NCI-H526 treated with DMSO at 0.1 percent for 48 hours (cell line): ENCODE measurements around the gene DLG2.
A peak's percentile ranks its signal among the peaks of the same experiment; 100 is the strongest.

Source experiments
- DNase-seq: peaks from one replicate; lab custom pipeline; 2025; lab: John Stamatoyannopoulos, UW

The DLG2 gene

DNA sequence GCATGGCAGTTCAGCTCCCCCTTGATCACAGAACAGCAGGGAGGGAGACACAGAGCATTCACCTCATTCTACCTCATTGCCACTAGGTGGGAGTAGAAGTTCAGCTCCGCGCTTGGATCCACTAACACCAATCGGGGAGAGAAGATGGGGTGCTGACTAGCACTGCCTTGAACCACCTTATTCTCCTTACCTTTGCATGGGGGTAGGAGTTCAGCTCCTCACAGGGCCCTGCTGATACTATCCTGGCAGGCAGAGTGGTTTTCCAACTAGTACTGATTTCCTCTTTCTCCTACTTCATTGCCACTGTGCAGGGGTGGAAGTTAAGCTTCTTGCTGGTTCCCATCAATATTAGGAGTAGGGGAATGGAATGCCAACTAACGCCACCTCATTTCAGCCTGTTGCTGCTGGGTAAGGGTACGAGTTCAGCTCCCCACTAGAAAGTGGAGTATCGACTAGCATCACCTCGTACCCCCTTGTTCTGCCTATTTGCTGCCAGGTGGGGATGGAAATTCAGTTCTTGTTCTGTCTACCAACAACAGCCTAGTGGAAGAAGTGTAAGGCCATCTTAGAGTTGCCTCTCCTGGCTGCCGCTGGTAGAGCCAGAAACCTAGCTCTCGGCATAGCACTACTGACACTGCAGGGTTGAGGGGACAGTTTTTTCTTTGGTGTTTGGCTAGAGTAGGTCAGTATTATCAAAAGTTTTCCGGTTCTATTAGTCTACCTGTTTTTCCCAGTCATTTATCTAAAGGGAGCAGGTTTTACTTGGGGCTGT lies 1790.1 kb downstream of the DLG2 start:
- DNase-seq: peak; percentile 63

DNA sequence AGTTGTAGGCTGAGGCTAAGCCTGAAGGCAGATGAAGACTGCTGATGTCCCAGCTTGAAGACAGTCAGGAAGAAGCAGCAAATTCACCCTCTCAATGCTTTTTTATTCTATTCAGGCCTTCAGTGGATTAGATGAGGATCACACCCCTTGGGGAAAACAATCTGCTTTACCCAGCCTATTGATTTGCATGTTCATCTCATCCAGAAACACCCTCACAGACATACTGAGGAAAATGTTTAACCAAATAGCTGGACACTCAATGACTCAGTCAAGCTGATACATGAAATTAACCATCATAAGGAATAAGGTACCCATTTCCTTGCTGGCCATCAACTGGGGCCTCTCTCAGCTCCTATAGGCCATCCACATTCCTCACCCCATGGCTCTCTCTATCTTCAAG lies 1791.1 kb downstream of the DLG2 start:
- peak; percentile 27 for DNase-seq

DNA sequence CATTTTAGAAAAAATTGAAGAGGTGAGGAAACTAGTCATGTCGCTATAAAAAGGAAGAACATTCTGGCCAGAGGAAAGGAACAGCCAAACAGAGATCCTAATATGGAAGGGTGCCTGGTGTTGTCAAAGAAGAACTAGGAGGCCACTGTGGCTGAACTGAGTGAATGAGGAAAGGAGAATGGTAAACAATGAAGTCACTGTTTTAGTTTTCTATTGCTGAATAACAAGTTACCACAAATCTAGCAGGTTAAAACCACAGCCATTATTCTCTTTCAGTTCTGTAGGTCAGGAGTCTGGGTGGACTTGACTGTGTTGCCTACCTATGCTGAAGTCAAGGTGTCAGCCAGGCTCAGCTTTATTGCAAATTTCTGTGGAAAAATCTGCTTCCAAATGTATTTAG lies 1791.7 kb downstream of the DLG2 start:
- no peak for DNase-seq

DNA sequence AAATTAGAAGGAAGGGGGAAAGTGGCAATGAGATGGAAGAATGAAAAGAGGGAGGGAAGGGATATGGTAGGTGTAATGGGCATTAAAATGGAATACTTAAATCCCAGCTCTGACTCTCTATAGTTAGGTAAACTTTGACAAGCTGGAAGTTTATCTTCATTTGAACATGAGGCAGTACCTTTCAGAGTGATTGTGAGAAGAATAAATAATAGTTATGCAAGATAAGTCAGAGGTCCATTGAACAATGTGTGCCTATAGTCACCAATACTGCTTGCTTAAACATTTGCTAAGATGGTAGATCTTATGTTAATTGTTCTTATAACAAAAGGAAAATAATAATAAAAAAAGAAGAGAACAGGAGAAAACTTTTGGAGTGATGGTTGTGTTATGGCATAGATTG lies 1795.2 kb downstream of the DLG2 start:
- DNase-seq: no peak

DNA sequence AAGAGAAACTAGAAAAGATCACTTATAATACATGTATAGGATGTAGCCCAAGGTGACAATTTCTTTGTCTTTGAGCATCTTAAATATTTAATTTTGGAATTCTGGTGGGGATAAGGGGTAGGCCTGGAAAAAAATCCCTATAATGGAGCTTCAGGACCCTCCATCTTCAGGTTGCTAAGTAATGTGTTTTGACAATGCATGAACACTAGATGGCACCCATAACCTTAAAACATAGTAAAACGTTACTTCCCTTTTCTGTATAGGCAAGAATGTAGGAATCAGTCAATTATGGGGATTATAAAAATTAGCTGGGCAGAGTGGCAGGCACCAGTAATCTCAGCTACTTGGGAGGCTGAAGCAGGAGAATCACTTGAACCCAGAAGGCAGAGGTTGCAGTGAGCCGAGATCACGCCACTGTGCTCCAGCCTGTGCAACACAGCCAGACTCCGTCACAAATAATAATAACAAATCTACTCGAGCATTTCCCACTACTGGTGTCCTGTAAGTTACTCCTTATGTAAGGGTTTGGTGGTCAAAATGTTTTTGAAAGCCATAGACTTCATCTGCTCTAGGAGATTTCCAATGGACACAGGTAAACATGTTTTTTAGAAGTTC lies 1799.1 kb downstream of the DLG2 start:
- DNase-seq: peak; percentile 45

DNA sequence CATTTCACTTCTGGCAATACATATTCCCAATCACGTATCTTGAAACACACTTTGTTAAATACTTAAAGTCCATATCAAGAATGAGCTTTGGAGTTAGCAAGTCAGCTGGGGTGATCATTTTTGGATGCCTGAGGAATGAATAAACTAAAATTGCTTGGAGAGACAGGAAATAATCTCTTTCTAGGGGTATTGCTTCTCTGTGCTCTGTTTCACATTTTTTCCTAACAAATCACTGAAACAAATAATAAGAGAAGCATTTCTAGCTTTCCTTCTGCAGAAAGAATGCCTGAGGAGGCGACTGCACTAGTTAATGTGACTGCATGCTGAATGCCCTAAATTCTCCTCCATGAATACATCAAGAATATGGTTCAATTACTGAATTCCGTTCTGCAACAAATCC lies 1799.6 kb downstream of the DLG2 start:
- no peak for DNase-seq

DNA sequence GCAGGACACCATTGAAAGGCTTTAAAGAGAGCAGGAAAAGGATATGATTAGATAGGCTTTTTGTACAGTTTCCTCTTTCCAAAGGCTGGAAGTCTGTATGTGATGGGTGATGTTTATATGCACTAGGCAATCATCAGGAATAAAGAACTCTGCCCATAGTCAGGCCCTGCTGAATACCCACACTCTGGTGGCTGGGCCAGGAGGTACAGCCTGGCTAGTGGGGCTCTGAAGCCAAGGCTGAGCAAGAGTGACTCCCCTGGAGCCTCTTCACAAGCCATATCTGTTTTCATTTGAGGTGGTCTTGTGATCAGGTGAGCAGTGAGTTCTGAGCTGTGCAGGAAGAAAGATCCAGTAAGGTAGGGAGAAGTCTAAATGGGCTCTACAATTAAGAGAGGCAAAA lies 1801.1 kb downstream of the DLG2 start:
- DNase-seq: no peak

DNA sequence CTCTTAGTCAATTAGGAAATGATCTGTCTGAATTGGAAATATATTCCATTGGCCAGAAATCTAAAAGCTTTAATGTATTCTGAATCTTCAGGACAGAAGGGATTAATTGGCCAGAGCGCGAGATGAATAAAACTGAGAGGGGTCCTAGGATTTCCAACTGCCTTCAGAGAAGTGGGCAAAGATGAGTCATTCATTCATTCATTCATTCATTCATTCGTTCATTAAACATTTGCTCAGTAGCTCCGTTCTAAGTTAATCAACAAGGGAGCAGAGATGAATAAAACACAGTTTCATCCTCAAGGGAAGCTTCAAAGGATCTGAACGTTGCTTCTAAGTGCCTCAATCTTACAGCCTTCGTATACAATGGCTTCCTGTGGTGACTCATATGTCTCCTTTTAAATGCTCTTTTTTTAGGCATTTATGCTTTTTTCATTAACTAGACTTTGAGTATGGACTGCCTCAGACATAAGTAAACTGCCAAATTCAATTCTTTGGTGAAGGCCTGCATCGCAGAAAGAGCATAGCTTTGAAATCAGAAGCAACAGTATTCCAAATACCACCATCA lies 1803.6 kb downstream of the DLG2 start:
- DNase-seq: no peak

DNA sequence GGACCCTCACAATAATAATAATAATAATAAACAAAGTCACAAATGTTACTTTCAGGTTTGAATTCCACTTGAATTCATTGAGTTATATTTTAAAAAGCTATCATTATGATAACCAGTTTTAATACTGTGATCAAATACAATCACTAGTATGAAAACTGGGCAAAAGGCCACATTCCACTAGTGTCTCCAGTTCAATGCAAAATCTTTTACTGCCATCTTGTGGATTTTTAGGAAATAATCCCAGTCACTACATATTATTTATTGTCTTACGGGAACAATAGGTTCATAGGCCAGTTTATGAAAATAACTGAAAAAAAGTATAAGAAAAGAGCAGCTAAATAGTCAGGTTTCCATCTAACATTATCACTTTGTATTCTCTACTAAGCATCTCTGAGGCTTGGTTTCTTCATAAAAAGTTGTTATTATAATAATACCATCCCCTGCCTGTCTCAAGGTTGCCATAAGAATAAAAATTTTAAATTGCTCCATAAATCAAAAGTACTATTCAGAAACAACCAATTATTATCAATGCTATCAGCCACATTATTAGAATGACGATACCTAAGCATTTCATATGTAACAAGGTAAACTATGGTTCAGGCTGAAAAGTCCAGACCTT lies 1807.1 kb downstream of the DLG2 start:
- peak; percentile 76 for DNase-seq

DNA sequence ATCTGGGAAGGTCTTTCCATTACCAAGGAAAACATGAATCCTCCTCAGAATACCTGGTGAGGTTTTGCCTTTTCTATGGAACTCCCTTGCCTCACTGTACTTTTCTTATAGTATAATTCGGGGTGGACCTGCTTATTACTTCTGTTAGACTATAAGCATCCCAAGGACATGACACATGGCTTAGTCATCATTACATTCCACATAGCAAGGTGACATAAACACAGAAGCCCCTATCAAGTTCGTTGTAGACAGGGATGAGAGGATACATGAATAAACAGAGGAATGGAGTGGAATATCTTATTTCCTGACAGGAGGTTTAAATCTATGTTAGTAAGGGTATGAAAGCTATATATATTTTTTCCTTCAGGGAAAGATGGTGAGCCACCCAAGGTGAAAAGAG lies 1808.8 kb downstream of the DLG2 start:
- no peak for DNase-seq

DNA sequence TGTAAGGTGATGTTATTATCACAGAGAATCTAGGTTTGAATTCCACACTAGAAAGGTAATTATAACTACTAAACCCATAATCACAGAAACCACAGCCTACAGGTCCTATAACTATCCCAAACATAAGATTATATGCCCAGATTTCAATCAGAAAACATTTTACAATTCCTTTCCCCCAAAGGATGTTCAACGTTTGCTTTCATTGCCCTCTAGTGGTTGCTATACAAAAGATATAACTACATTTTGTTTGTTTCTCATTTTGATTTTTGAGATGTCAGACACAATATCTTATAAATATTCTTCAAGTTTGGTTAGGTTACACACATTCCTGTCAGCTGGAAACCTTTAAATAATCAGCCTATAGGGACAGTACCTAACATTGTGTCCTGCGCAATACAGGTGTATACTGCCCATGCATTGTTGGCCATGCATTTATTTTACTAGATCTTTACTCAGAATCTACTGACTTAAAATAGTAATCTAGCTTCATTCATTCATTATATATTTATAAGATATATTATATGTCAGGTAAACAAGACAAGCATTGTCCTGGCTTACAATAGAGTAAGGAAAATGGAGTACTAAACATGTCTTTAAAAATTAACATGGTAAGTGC lies 1810.5 kb downstream of the DLG2 start:
- peak; percentile 41 for DNase-seq

DNA sequence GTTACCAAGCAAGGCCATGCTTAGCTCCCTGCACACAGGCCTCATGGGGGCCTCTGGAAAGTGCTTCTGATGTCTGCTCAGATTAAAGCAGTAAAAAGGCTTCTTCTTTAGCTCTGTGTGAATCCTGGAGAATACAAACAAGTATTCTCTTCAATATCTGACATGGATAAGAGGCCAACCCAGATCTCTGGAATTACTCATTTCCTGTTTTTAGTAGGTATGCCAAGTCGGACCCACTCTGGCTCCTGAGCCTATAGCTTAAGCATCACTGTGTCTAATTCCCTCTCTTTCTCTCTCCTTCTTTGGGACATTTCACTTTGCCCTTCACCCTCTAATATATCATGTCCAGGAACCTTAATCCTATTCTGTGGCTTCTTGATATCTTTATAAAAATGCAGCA lies 1811.4 kb downstream of the DLG2 start:
- no peak for DNase-seq

DNA sequence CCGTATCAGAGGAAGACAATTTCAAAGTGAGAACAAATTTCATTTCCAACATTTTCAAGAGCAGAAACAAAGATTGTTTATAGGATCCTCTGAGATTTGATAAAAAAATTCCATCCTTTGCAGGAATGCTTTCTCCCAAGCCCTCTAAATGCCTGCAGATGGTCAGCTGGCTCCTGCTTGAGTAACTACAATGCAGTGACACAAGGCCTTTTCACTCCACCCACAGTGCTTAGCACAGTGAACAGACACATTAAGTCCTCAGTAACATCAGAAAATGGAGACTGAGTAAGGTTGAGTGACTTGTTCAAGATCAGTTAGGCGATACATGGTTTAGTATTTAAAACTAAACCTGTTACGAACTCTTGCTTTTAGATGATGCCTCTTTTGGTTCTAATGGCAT lies 1813.8 kb downstream of the DLG2 start:
- DNase-seq: no peak

DNA sequence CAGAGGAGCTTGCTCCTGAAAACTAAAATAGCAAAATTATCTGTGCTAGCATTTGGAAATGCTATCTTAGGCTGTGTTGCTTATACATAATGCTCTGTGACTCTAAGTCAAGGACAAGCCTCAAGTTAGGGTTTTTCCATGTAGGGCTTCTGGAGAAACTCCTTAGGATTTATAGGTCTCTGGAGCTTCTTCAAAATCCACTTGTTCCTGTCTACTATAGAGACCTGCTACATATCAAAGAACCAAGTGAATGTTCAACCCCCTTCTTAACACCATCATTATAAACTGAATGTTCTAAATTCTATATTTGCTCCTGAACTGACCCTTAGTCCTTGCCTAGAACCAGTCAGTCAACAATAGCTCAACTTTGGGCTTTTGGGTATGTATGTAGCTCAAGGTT lies 1817.9 kb downstream of the DLG2 start:
- DNase-seq: no peak

DNA sequence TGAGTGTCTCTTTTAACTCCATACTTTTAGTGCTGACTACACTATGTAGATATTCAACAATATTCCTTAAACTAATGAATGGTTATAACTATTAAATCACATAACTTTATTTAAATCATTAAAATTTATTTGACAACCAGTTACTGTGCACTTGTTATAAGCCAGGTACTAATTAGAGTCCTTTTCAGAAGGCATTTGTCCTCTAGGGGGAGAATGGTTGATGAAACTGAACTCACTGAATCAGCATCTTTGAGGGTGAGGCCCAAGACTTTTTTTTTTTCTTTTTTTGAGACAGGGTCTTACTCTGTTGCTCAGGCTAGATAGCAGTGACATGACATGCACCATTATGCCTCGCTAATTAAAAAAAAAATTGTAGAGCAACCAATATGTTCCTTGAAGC lies 1825.3 kb downstream of the DLG2 start:
- DNase-seq: no peak

DNA sequence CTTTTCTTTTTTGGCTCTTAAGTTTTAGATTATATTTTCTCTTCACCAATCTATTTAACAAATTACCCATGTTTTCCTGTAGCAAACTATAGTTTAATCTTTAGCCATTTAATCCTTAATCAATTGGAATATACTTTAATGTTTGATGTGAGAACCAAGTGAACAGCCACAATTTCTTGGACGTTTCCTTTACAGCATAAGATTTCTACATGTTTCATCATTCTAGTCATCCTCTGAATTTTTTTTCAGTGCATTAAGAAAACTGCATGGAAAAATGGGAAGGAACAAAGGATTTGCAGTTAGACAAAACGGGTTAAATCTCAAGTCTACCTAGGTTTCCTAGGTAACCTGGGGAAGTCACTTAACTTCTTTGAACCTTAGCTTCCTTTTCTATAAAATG lies 1833.8 kb downstream of the DLG2 start:
- no peak for DNase-seq

DNA sequence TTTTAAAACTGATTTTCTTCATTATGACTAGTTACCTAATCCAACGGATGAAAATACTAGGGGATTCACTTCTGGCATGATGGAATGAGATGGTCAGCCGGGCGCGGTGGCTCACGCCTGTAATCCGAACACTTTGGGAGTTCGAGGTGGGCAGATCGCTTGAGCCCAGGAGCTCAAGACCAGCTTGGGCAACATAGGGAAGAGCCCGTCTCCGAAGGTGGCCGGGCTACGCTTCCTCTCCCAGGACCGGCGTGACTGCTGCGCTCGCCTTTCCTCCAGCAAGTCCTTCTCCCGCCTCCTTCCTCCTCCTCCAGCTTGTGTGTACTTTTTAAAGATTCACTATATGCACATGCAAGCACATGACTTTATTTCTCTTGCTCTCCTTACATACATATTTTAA lies 1835.6 kb downstream of the DLG2 start:
- no peak for DNase-seq

DNA sequence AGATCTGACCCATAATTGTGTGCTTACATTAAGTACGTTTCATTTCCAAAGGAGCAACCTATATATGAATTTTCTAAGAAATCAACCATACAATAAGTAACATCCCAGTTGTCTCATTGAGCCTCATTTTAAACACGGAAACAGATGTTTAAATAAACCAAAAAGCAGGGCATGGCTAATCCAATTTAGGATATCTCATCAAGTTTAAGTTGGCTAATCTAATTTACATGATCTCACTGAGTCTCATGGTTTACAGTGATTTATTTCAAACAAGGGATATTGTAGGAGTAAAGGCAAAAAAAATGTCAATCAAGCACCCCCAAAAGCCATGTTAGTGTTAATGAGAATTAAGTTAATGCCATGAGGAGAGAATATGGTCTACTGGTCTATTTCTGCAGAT lies 1841.2 kb downstream of the DLG2 start:
- no peak for DNase-seq

DNA sequence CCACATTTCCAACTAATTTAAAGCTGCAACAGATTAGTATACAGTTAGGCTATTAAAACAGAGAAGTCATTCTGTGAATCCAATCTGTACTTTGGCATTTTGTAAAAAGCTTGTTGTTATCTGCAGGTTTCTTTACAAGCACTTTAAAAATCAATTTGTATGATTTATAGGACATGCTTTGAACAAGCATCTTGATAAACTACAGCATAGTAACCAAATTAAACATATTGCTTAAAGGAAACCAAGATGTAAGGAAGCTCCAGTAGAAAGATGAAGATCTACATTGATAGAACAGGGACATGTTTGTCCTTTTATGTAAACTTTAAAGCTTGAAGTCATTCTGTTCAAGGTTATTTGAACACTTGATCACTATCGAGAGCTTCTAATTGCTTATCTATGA lies 1842.7 kb downstream of the DLG2 start:
- no peak for DNase-seq

DNA sequence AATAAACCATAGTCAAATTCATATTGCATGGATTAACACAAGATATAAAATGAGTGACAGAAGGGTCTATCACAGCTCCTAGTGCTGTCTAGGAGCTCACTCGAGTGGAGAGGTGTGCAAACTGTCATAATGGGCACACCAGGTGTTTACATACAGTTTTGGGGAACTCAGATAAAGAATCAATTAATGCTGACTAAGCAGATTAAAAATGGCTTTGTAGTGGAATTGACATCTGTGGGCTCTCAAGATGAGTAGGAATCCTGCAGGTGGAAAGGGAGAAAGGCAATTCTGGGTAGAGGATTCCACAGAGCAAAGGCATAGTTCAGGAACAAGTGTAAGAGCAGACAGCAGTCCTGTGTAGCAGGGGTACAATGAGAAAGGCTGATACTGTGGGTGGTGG lies 1844.8 kb downstream of the DLG2 start:
- no peak for DNase-seq

DNA sequence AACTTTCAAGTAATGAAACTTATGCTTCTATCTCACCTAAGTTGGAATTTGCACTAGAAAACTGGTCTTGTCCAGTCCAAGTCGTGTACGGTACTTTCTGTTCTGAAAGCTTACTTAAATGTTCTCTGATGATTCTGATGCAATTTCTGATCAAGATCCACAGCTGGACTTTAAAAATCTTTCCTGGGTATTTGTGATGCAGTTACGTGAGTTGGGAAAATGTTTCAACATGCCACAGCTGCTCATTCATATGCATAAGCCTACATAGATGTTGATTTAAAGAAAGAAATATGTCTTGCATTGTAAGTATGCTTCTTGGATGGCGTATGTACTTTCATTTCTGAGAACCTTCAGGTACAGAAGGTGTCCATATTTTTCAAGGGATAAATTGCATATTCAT lies 1847.3 kb downstream of the DLG2 start:
- DNase-seq: no peak

DNA sequence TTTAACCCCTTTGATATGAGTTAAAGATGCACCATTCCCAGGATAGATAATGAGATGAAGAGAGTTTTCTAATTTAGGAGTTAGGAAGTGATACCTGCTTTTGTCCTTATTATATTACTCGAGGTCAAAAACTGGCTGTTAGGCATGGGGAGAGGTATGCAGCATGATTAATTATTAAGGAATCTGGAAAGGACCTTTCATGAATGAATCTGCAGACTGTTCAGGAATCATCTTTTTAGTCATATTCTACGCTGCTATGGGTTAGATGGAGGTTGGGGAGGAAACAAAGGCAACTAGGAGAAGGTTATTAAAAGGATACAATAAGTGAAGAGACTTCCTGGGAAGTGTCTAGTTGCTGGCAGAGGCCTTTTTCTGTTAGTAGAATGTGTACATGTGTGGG lies 1848.5 kb downstream of the DLG2 start:
- no peak for DNase-seq
